Measurements from ENCODE around the gene ANXA6. TPM values are rescaled to one million over a fixed set of nuclear protein-coding genes. Genes with fewer than 3 reads are reported as not detected.

The ANXA6 gene
- total and polyA plus RNA-seq, 10 donors = 141 to 295 (median 185) TPM

GRCh38 chr5:151101151-151101550 lies 56.4 kb downstream of the ANXA6 start:
- peaks cover 0 to 62% (median 40%) of the 10 kb centered on the region in 6 donors for H3K36me3 ChIP-seq

DNA sequence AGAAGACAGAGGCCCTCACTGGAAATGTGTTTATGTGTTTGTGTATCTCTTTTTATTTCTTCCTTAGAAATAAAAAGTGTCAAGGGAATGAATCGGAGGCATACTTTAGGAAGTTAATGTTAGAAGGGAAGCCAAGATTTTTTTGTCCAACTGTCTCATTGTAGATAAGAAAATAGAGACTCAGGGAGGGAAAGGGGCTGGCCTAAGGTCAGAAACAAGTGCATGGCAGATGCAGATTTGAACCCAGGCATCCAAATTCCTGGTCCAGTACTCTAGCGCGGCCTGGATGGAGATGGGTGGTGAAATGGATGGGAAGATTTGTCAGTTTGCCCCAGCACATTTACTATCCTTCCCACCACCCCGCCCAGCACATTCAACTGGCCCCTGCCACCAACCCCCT lies 56.9 kb downstream of the ANXA6 start:
- peaks cover 0 to 57% (median 38%) of the 10 kb centered on the region in 6 donors for H3K36me3 ChIP-seq
- H3K9me3 ChIP-seq = no peaks in the 10 kb centered on the region
- H3K27ac ChIP-seq = peak overlapping the region in 7 of 8 donors; percentile 54 to 92 (median 83)
- 81 to 90% (median 82%) methylated on average over 4 of the region's 4 CpGs for WGBS, 5 donors
- H3K27me3 ChIP-seq (replicated peaks in 1 of 7) = no peaks in the 10 kb centered on the region
- H3K4me1 ChIP-seq = peaks cover 38 to 80% (median 56%) of the 10 kb centered on the region in 6 donors
- no peak for TF ChIP-seq POLR2A (IDR thresholded peaks at IDR 0.05)
- no peak for TF ChIP-seq POLR2AphosphoS5 (IDR thresholded peaks at IDR 0.05)
- TF ChIP-seq, protein P1, sequence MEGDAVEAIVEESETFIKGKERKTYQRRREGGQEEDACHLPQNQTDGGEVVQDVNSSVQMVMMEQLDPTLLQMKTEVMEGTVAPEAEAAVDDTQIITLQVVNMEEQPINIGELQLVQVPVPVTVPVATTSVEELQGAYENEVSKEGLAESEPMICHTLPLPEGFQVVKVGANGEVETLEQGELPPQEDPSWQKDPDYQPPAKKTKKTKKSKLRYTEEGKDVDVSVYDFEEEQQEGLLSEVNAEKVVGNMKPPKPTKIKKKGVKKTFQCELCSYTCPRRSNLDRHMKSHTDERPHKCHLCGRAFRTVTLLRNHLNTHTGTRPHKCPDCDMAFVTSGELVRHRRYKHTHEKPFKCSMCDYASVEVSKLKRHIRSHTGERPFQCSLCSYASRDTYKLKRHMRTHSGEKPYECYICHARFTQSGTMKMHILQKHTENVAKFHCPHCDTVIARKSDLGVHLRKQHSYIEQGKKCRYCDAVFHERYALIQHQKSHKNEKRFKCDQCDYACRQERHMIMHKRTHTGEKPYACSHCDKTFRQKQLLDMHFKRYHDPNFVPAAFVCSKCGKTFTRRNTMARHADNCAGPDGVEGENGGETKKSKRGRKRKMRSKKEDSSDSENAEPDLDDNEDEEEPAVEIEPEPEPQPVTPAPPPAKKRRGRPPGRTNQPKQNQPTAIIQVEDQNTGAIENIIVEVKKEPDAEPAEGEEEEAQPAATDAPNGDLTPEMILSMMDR (IDR thresholded peaks at IDR 0.05 in 8 of 11, conservative IDR thresholded peaks at IDR 0.05 in 3 of 11) = no peak
- H3K4me3 ChIP-seq = no peak overlapping the region
- DNase-seq = no peak
- intact Hi-C loops (cut with DNase I; ENCODE audit: low total_unique reads) = no loop called here

More at GRCh38 chr5:151101151-151101550, 56.4 kb downstream of the ANXA6 start:
- Histone ChIP-seq H3K27ac (peak overlapping the region in 6 of 8 donors; percentile 54 to 92 (median 84)), H3K9me3 (no peaks in the 10 kb centered on the region), H3K4me1 (peaks cover 33 to 80% (median 54%) of the 10 kb centered on the region in 6 donors), H3K4me3 (no peak overlapping the region), H3K27me3 (replicated peaks in 1 of 7) (no peaks in the 10 kb centered on the region)
- no peak for TF ChIP-seq POLR2A (IDR thresholded peaks at IDR 0.05)
- intact Hi-C loops (cut with DNase I; ENCODE audit: low total_unique reads) = no loop called here
- WGBS, 5 donors = 68 to 86% (median 72%) methylated on average over 6 to 9 of the region's 9 CpGs
- DNase-seq = no peak

- H3K27me3 ChIP-seq (replicated peaks in 1 of 7) = no peaks in the 10 kb centered on the region
- peaks cover 0 to 38% (median 23%) of the 10 kb centered on the region in 6 donors for H3K36me3 ChIP-seq
- intact Hi-C loops (cut with DNase I; ENCODE audit: low total_unique reads) = no loop called here
- H3K4me3 ChIP-seq = peak overlapping the region in 1 of 8 donors; percentile 6
- peaks cover 57 to 84% (median 73%) of the 10 kb centered on the region in 6 donors for H3K4me1 ChIP-seq
- DNase-seq = no peak
- WGBS, 5 donors = 32 to 48% (median 41%) methylated on average over 4 of the region's 4 CpGs
- no peaks in the 10 kb centered on the region for H3K9me3 ChIP-seq
- TF ChIP-seq, protein P1 (IDR thresholded peaks at IDR 0.05 in 8 of 11, conservative IDR thresholded peaks at IDR 0.05 in 3 of 11) = no peak
- TF ChIP-seq POLR2A (IDR thresholded peaks at IDR 0.05) (no peak), POLR2AphosphoS5 (IDR thresholded peaks at IDR 0.05) (no peak)
- peak overlapping the region in 7 of 8 donors; percentile 48 to 92 (median 83) for H3K27ac ChIP-seq
Measured at GRCh38 chr5:151098768-151099121, 58.8 kb downstream of the ANXA6 start.

DNA sequence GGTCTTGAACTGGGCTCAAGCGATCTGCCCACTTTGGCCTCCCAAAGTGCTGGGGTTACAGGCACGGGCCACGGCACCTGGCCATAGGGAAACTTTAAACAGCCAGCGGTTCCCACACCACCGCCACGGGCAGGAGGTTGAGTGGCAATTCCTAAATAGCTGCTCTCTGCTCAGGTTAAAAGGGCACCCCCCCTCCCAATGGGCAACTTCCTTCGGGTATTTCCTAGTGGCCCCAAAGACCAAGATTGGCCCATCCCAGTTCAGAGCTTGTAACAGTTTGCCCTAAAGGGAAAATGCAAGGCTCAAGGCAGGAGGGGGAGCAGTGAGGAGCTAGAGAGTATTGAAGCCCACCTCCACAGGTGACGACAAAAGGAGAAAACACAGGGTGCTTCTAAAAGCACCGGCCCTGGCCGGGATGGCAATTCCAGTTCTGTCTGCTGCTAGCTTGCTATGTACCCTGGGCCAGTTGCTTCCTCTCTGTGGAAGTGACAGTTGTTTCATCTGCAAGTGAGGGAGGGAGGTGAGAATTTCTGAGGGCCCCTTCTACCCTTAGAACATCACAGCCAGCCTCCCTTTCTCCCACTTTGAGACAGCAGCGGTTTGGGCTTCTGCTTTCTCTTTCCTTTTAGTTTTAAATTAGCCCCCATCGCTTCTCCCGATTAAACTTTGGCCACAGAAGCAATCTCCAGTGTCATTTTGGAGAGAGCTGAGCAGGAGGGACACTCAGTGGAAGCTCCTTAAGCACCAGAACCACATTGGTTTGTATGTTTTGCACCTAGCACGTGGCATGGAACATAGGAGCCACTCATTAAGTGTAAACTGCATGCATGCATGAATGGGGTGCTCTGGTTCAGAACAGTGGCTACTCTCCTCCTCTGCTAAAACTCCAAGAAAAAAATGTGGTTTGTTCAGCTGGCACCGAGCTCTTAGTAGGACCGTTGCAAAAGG lies 59.5 kb downstream of the ANXA6 start:
- peak overlapping the region; percentile 48 to 92 (median 84) for H3K27ac ChIP-seq
- 21 to 38% (median 23%) methylated on average over 16 of the region's 16 CpGs for WGBS, 5 donors
- peak overlapping the region in 1 of 8 donors; percentile 6 for H3K4me3 ChIP-seq
- H3K36me3 ChIP-seq = peaks cover 0 to 31% (median 19%) of the 10 kb centered on the region in 6 donors
- H3K27me3 ChIP-seq (replicated peaks in 1 of 7) = no peaks in the 10 kb centered on the region
- intact Hi-C loops (cut with DNase I; ENCODE audit: low total_unique reads) = no loop called here
- H3K4me1 ChIP-seq = peaks cover 64 to 91% (median 79%) of the 10 kb centered on the region in 6 donors
- no peak for DNase-seq
- no peaks in the 10 kb centered on the region for H3K9me3 ChIP-seq
- TF ChIP-seq, protein P1 (IDR thresholded peaks at IDR 0.05 in 8 of 11, conservative IDR thresholded peaks at IDR 0.05 in 3 of 11) = no peak
- no peak for TF ChIP-seq POLR2A (IDR thresholded peaks at IDR 0.05)
